GM21447 (cell line): ENCODE data around the gene ZNF443.
"Not testable (repeated sequence)": the region's sequence is repeated elsewhere in the genome, so short reads cannot be mapped to it uniquely, and the experiment has no call there.

ENCODE experiments used
- ATAC-seq: cut with Tn5 transposase; IDR thresholded peaks from one replicate; pipeline ENCODE4 v1.9.1; 2021; ENCODE audit not compliant: unreplicated experiment

ZNF443 gene

GRCh38 chr19:12425236-12425887 lies 15.5 kb downstream of the ZNF443 start:
- ATAC-seq: no peak

GRCh38 chr19:12417273-12417672 lies 23.5 kb downstream of the ZNF443 start:
- not testable (repeated sequence) for ATAC-seq

DNA sequence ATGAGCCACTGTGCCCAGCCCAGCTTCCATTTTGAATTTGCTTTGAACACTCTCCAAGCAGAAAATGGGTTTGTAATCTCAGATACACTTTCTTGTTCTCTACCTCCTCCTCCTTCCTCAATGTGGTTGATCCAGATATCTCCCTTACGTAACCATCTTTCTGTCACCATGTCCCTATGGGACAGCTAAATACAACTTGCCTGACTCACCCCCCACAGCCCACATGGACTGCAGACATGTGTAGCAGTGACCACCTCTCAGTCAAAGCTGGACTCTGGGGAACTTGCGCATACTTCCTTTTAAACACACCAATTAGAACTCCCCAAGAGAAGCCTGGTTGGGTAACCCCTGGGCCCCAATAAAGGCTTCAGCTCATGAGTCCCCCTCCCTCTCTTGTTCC lies 28.9 kb downstream of the ZNF443 start:
- ATAC-seq: no peak

- ATAC-seq: peak; percentile 72
Measured at GRCh38 chr19:12400633-12401502, 40.0 kb downstream of the ZNF443 start, which contains the start of gene ZNF799. TSS of gene ZNF799 (minus strand) at chr19:12401271. CDS start at chr19:12401070, 201 bp downstream.

DNA sequence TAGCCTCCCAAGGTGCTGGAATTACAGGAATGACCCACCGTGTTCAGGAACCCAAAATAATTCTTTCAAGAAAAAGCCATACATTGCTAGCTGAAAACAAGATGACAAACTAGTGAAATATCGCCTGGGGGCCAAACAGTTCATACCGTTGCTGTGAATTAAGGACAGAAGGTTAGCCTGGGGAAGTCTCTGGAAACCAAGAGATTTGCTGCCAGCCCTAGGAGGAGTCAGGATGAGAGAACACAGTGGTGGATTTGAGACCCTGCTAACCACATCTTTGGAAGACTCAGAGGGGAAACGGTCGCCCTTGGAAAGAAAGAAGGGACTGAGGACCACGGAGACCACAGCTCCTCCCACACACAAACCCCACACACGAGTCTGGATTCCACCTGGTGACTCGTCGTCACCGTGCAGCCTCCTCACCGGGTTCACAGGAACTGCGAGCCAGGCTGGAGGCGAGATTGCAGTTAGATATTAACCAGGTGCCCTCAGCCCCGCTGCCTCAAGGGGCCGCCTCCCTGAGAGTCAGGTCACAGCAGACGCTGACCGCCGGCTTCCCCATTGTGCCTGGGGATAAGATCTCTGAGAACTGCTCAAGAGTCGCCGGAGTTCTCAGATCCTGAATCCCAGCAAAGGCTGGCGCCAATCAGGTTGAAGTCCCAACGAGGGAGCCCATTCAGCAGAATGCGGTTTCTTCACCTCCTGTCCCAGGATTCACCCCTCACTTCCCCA lies 40.8 kb downstream of the ZNF443 start:
- ATAC-seq: peak; percentile 43

GRCh38 chr19:12391148-12391547 lies 49.7 kb downstream of the ZNF443 start:
- not testable (repeated sequence) for ATAC-seq

DNA sequence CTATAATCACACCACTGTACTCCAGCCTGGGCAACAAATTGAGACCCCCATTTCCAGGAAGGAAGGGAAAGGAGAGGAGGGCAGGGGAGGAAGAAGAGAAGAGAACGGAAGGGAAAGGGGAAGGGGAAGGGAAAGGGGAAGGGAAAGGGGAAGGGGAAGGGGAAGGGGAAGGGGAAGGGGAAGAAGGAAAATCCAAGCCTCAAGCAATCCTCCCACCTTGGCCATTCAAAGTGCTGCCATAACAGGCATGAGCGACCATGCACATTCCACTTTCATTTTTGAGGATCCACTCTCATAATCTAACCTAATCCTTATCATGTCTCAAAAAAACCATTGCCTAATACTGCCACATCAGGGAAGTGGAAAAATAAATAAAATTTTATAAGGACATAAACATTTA lies 54.5 kb downstream of the ZNF443 start:
- not testable (repeated sequence) for ATAC-seq

GRCh38 chr19:12380444-12380737 lies 60.4 kb downstream of the ZNF443 start:
- no peak for ATAC-seq

DNA sequence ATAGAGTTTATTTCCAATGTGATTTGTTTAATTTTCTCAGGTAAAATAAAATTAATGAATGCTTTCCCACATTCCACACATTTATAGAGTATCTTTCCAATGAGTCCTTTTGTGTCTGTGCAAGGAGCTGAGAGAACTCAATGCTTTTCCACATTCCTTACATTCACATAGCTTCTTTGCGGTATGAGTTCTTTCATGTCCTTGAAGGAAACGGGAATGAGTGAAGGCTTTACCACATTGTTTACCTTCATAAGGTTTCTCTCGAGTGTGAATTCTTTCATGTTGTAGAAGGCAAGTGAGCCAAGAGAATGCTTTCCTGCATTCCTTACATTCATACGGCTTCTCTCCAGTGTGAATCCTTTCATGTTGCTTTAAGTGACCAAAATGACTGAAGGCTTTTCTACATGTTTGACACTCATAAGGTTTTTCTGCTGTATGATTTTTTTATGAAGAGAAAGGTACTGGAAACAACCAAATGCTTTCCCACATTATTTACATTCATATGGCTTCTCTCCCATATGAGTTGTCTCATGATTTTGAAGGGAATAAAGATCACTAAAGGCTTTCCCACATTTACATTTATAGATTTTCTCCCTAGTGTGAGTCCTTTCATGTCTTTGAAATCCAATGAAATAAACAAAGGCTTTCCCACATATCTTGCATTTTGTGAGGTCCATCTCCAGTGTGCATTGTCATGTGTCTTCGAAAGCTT lies 60.9 kb downstream of the ZNF443 start:
- ATAC-seq: no peak
